ENCODE results near the gene COQ9.
A peak's percentile ranks its signal among the peaks of the same experiment; 100 is the strongest.

COQ9 gene

DNA sequence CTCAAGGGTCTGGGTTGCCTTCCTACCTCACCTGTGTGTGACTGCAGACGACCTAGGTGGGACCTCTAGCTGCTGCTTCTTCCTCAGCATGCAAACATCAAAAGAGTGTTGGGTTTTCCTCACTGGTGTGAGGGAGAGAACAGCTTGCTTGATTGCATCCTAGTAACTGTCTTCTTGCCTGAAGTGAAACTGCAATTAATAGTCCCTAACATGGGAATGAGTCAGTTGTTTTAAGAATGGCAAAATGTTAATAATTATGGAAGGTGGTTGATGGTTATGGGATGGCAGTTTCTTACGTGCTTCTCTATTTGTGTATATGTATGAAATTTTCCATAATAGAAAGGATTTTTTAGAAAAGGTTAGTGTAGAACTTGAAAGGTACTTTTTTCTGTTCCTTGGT, 21.1 kb downstream of the COQ9 start:
- H3K27me3 ChIP-seq (ENCODE audit: insufficient read depth, poor library complexity, severe bottlenecking): no peaks in the 10 kb centered on the region
- no peak overlapping the region for H3K27ac ChIP-seq (replicated peaks)
- TF ChIP-seq, protein P1, sequence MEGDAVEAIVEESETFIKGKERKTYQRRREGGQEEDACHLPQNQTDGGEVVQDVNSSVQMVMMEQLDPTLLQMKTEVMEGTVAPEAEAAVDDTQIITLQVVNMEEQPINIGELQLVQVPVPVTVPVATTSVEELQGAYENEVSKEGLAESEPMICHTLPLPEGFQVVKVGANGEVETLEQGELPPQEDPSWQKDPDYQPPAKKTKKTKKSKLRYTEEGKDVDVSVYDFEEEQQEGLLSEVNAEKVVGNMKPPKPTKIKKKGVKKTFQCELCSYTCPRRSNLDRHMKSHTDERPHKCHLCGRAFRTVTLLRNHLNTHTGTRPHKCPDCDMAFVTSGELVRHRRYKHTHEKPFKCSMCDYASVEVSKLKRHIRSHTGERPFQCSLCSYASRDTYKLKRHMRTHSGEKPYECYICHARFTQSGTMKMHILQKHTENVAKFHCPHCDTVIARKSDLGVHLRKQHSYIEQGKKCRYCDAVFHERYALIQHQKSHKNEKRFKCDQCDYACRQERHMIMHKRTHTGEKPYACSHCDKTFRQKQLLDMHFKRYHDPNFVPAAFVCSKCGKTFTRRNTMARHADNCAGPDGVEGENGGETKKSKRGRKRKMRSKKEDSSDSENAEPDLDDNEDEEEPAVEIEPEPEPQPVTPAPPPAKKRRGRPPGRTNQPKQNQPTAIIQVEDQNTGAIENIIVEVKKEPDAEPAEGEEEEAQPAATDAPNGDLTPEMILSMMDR (IDR thresholded peaks at IDR 0.05; ENCODE audit: insufficient read depth, low read length): no peak

DNA sequence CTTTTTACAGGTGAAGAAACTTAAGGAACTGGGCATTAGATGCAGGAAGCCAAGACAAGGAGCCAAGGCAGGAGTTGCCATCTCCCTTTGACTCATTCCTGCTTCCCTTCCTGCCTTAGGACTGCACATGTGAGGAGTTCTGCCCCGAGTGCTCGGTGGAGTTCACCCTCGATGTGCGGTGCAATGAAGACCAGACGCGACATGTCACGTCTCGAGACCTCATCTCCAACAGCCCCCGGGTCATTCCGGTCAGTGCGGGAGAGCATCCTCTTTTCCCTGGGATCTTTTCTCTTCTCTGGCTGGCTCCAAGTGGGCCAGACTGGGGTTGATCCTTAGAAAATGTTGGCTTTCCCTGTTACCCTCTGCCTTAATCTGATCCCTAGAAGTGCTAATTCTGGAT, 21.8 kb downstream of the COQ9 start:
- H3K4me3 ChIP-seq (replicated peaks; ENCODE audit: insufficient read depth, low read length): no peak overlapping the region
- no peaks in the 10 kb centered on the region for H3K27me3 ChIP-seq (ENCODE audit: insufficient read depth, poor library complexity, severe bottlenecking)
- DNase-seq (ENCODE audit: low read depth in 1 of 2, low spot score in 1 of 2): no peak
- no peak overlapping the region for H3K27ac ChIP-seq (replicated peaks)
- TF ChIP-seq SPI1 (IDR thresholded peaks at IDR 0.05; ENCODE audit: borderline replicate concordance, low read depth): no peak
- no peak for TF ChIP-seq POLR2AphosphoS5 (IDR thresholded peaks at IDR 0.05; ENCODE audit: low read depth)
- TF ChIP-seq, protein P2, sequence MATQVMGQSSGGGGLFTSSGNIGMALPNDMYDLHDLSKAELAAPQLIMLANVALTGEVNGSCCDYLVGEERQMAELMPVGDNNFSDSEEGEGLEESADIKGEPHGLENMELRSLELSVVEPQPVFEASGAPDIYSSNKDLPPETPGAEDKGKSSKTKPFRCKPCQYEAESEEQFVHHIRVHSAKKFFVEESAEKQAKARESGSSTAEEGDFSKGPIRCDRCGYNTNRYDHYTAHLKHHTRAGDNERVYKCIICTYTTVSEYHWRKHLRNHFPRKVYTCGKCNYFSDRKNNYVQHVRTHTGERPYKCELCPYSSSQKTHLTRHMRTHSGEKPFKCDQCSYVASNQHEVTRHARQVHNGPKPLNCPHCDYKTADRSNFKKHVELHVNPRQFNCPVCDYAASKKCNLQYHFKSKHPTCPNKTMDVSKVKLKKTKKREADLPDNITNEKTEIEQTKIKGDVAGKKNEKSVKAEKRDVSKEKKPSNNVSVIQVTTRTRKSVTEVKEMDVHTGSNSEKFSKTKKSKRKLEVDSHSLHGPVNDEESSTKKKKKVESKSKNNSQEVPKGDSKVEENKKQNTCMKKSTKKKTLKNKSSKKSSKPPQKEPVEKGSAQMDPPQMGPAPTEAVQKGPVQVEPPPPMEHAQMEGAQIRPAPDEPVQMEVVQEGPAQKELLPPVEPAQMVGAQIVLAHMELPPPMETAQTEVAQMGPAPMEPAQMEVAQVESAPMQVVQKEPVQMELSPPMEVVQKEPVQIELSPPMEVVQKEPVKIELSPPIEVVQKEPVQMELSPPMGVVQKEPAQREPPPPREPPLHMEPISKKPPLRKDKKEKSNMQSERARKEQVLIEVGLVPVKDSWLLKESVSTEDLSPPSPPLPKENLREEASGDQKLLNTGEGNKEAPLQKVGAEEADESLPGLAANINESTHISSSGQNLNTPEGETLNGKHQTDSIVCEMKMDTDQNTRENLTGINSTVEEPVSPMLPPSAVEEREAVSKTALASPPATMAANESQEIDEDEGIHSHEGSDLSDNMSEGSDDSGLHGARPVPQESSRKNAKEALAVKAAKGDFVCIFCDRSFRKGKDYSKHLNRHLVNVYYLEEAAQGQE (IDR thresholded peaks at IDR 0.05; ENCODE audit: insufficient replicate concordance, low read depth): no peak
- TF ChIP-seq, protein P1 (IDR thresholded peaks at IDR 0.05; ENCODE audit: insufficient read depth, low read length): no peak
- TF ChIP-seq GABPA (IDR thresholded peaks at IDR 0.05; ENCODE audit: low read depth): no peak

More for the DNA sequence above, 21.1 kb downstream of the COQ9 start:
- DNase-seq (ENCODE audit: low read depth in 1 of 2, low spot score in 1 of 2): no peak
- H3K4me3 ChIP-seq (replicated peaks; ENCODE audit: insufficient read depth, low read length): no peak overlapping the region

DNA sequence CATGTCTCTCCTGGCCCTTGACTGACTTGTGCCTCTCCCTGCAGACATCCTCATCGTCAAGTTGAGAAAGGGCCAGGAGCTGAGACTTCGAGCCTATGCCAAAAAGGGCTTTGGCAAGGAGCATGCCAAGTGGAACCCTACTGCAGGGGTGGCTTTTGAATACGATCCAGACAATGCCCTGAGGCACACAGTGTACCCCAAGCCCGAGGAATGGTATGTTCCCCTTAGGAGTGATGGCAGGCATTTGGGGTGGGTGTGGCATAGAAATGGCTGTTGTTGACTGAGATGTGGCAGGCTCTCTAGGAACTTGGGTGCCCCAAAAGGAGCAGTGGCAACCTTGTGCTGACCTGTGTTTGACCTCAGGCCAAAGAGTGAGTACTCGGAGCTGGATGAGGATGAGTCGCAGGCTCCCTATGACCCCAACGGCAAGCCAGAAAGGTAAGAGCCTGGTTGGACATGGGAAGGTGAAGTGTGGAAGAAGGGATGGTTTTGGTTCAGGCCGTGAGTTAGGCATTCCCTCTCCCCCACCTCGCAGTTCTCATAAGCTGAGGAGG, 22.7 kb downstream of the COQ9 start:
- H3K27me3 ChIP-seq (ENCODE audit: insufficient read depth, poor library complexity, severe bottlenecking): no peaks in the 10 kb centered on the region
- no peak overlapping the region for H3K27ac ChIP-seq (replicated peaks)
- TF ChIP-seq, protein P2 (IDR thresholded peaks at IDR 0.05; ENCODE audit: insufficient replicate concordance, low read depth): no peak
- TF ChIP-seq SPI1 (IDR thresholded peaks at IDR 0.05; ENCODE audit: borderline replicate concordance, low read depth) (no peak), POLR2AphosphoS5 (IDR thresholded peaks at IDR 0.05; ENCODE audit: low read depth) (no peak), GABPA (IDR thresholded peaks at IDR 0.05; ENCODE audit: low read depth) (no peak)
- TF ChIP-seq, protein P1 (IDR thresholded peaks at IDR 0.05; ENCODE audit: insufficient read depth, low read length): no peak
- DNase-seq (ENCODE audit: low read depth in 1 of 2, low spot score in 1 of 2): no peak
- H3K4me3 ChIP-seq (replicated peaks; ENCODE audit: insufficient read depth, low read length): no peak overlapping the region

DNA sequence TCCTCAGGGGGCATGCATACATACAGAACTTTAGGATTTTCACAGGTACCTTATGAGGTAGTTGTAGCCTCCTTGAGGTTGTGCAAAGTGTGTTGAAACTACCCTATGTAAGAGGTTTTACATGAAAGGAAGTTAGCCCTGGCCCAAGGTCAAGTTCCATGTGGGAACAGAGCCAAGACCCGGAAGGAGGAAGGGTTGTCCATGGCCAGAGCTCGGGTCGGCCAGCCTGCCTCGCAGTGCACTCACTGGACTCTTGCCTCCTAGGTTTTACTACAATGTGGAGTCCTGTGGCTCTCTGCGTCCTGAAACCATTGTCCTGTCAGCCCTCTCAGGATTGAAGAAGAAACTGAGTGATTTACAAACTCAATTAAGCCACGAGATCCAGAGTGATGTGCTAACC, 23.4 kb downstream of the COQ9 start:
- Histone ChIP-seq H3K4me3 (replicated peaks; ENCODE audit: insufficient read depth, low read length) (no peak overlapping the region), H3K27ac (replicated peaks) (no peak overlapping the region), H3K27me3 (ENCODE audit: insufficient read depth, poor library complexity, severe bottlenecking) (no peaks in the 10 kb centered on the region)
- TF ChIP-seq, protein P2 (IDR thresholded peaks at IDR 0.05; ENCODE audit: insufficient replicate concordance, low read depth): no peak
- TF ChIP-seq POLR2AphosphoS5 (IDR thresholded peaks at IDR 0.05; ENCODE audit: low read depth): no peak
- peak in 1 of 2 experiments; percentile 50 for DNase-seq (ENCODE audit: low read depth in 1 of 2, low spot score in 1 of 2)

Data from HL-60 (cell line).